Lower leg skin (tissue), 4 donors: ENCODE results near the gene MLLT3. TPM values are rescaled to one million over a fixed set of nuclear protein-coding genes. Genes with fewer than 3 reads are reported as not detected.

Source experiments
- DNase-seq, 2 donors: peaks; one replicate each; pipeline ENCODE4 v3.0.0-alpha.2; 2019; ENCODE audit warnings: low spot score in 2 of 2
- H3K4me3 ChIP-seq: fragments of 200-600 bp; sonication (generic); 2 replicates; pipeline ENCODE4 v1.5.1; 2017; ENCODE audit warnings: mild to moderate bottlenecking, low read depth; ENCODE audit not compliant: poor library complexity, severe bottlenecking
- CTCF ChIP-seq, 3 donors: fragments of 450-650 bp; IDR thresholded peaks; one replicate each; pipeline ENCODE4 v1.5.1; 2016; ENCODE audit warnings: antibody characterized with exemption in 3 of 3, mild to moderate bottlenecking in 3 of 3, moderate library complexity in 2 of 3
- POLR2A ChIP-seq, 2 donors: fragments of 450-650 bp; IDR thresholded peaks; one replicate each; pipeline ENCODE4 v1.6.1; 2016 to 2017; ENCODE audit warnings: antibody characterized with exemption in 2 of 2, mild to moderate bottlenecking in 1 of 2, moderate library complexity in 1 of 2
- WGBS, 2 donors: methylation state at CpG; one replicate each; pipeline ENCODE4 v1.1.5; 2018; 5-methylcytosine and 5-hydroxymethylcytosine counted together
- intact Hi-C: fragments of 100-400 bp; cut with DNase I; formaldehyde crosslinking; loops from one replicate; pipeline ENCODE4 v1.15.0; 2023; ENCODE audit warnings: low total_unique reads
- total RNA-seq, 4 donors: library from RNA; depleted of rRNA; stranded (reverse); fragments of >200 nt; gene quantifications; one replicate each; pipeline ENCODE4 v1.1.0, GENCODE V29; 2016

MLLT3 gene
- total RNA-seq, 4 donors from 2014 or later, result 10.6 to 15.2 (median 12.5) TPM

GRCh38 chr9:20545023-20545622 is 77.2 kb downstream of the MLLT3 start:
- 94 to 97% methylated on average over 3 of the region's 3 CpGs for WGBS, 2 donors
- intact Hi-C loops, result no loop called here
- DNase-seq, result no peak
- no peak overlapping the region for H3K4me3 ChIP-seq
- no peak for TF ChIP-seq CTCF (IDR thresholded peaks at IDR 0.05)
- no peak for TF ChIP-seq POLR2A (IDR thresholded peaks at IDR 0.05)

- DNase-seq, result no peak
- WGBS, 2 donors, result 92 to 94% methylated on average over 5 of the region's 5 CpGs
- H3K4me3 ChIP-seq, result no peak overlapping the region
- no peak for TF ChIP-seq CTCF (IDR thresholded peaks at IDR 0.05)
- TF ChIP-seq POLR2A (IDR thresholded peaks at IDR 0.05), result no peak
- intact Hi-C loops, result no loop called here
These were observed 82.0 kb downstream of the MLLT3 start for GRCh38 chr9:20540169-20540863.

GRCh38 chr9:20538956-20539355 is 83.3 kb downstream of the MLLT3 start:
- WGBS, 2 donors, result 29 to 45% methylated on average over 1 of the region's 1 CpG
- DNase-seq, result no peak
- H3K4me3 ChIP-seq, result no peak overlapping the region
- intact Hi-C loops, result no loop called here
- TF ChIP-seq POLR2A (IDR thresholded peaks at IDR 0.05), result no peak
- no peak for TF ChIP-seq CTCF (IDR thresholded peaks at IDR 0.05)

- H3K4me3 ChIP-seq, result no peak overlapping the region
- intact Hi-C loops, result no loop called here
- no peak for DNase-seq
- TF ChIP-seq POLR2A (IDR thresholded peaks at IDR 0.05) (no peak), CTCF (IDR thresholded peaks at IDR 0.05) (no peak)
These were observed 84.2 kb downstream of the MLLT3 start for GRCh38 chr9:20538092-20538491.

GRCh38 chr9:20537294-20537693 is 85.0 kb downstream of the MLLT3 start:
- WGBS, 2 donors, result 40 to 91% methylated on average over 2 of the region's 2 CpGs

More at GRCh38 chr9:20537294-20537693, 85.0 kb downstream of the MLLT3 start:
- H3K4me3 ChIP-seq, result no peak overlapping the region
- intact Hi-C loops, result no loop called here
- no peak for DNase-seq
- TF ChIP-seq CTCF (IDR thresholded peaks at IDR 0.05) (no peak), POLR2A (IDR thresholded peaks at IDR 0.05) (no peak)
